Omental fat pad (tissue), 4 donors: ENCODE results near the gene KIAA0753. TPM values are rescaled to one million over a fixed set of nuclear protein-coding genes. Genes with fewer than 3 reads are reported as not detected.

ENCODE experiments used
- ATAC-seq: fragments of 150-250 bp; one replicate; pipeline ENCODE4 v1.9.1; 2016; ENCODE audit warnings: mild to moderate bottlenecking, moderate library complexity; ENCODE audit not compliant: low FRiP score
- DNase-seq: peaks from one replicate; pipeline ENCODE4 v3.0.0-alpha.2; 2019; ENCODE audit warnings: low spot score
- CTCF ChIP-seq, 3 donors: fragments of 450-650 bp; IDR thresholded peaks; one replicate each; pipeline ENCODE4 v1.5.1; 2016 to 2017; ENCODE audit warnings: antibody characterized with exemption in 3 of 3, mild to moderate bottlenecking in 3 of 3, moderate library complexity in 2 of 3
- total RNA-seq, 4 donors: library from RNA; depleted of rRNA; stranded (reverse); fragments of >200 nt; gene quantifications; one replicate each; pipeline ENCODE4 v1.1.0, GENCODE V29; 2016

The KIAA0753 gene
- total RNA-seq, 4 donors from 2014 or later, result 9.5 to 11.8 (median 11.1) TPM

GRCh38 chr17:6651919-6652452 lies 11.5 kb upstream of the KIAA0753 start:
- no peak for TF ChIP-seq CTCF (IDR thresholded peaks at IDR 0.05)
- DNase-seq, result no peak
- peak; percentile 23 for ATAC-seq

- peak; percentile 86 for DNase-seq
- TF ChIP-seq CTCF (IDR thresholded peaks at IDR 0.05), result no peak
- ATAC-seq, result peak; percentile 98
Measured at GRCh38 chr17:6651354-6651918, 10.9 kb upstream of the KIAA0753 start, which contains the start of the genes C17orf100 and MED31. Gene C17orf100 (plus strand): TSS chr17:6651762. CDS start chr17:6651914, 152 bp downstream. Gene MED31 (minus strand): TSS chr17:6651605. CDS start chr17:6651528, 77 bp downstream.

GRCh38 chr17:6648181-6648580 lies 7.7 kb upstream of the KIAA0753 start:
- no peak for DNase-seq
- ATAC-seq, result no peak
- no peak for TF ChIP-seq CTCF (IDR thresholded peaks at IDR 0.05)

GRCh38 chr17:6643451-6644125 lies 3.1 kb upstream of the KIAA0753 start:
- DNase-seq (no peak), ATAC-seq (no peak)
- no peak for TF ChIP-seq CTCF (IDR thresholded peaks at IDR 0.05)

GRCh38 chr17:6642592-6642991 lies 2.1 kb upstream of the KIAA0753 start:
- no peak for ATAC-seq
- no peak for TF ChIP-seq CTCF (IDR thresholded peaks at IDR 0.05)

GRCh38 chr17:6641247-6641863 lies 844 bp upstream of the KIAA0753 start:
- DNase-seq (no peak), ATAC-seq (peak; percentile 22)
- TF ChIP-seq CTCF (IDR thresholded peaks at IDR 0.05), result no peak

More at GRCh38 chr17:6642592-6642991, 2.1 kb upstream of the KIAA0753 start:
- no peak for DNase-seq
